H9 (cell line): ENCODE results near the gene ANGEL2. TPM values are rescaled to one million over a fixed set of nuclear protein-coding genes. Genes with fewer than 3 reads are reported as not detected.
A peak's percentile ranks its signal among the peaks of the same experiment; 100 is the strongest.

Source experiments
- DNase-seq: peaks from one replicate; pipeline ENCODE4 v3.0.0-alpha.2; 2017
- H2AFZ ChIP-seq: one replicate; pipeline ENCODE4 v1.6.1; 2013; ENCODE audit warnings: mild to moderate bottlenecking, low read length, control low read depth, moderate library complexity
- H2AK5ac ChIP-seq: 2 replicates; pipeline ENCODE4 v1.6.1; 2013; ENCODE audit warnings: low read length, control low read depth, mixed read lengths; ENCODE audit not compliant: insufficient read length
- H2BK120ac ChIP-seq: one replicate; pipeline ENCODE4 v1.6.1; 2013; ENCODE audit warnings: low read depth, mild to moderate bottlenecking, low read length, control low read depth, inconsistent platforms; ENCODE audit not compliant: poor library complexity, severe bottlenecking
- H2BK12ac ChIP-seq: 2 replicates; pipeline ENCODE4 v1.6.1; 2013; ENCODE audit warnings: low read length, control low read depth, mixed read lengths, low read depth; ENCODE audit not compliant: insufficient read length
- H2BK15ac ChIP-seq: 2 replicates; pipeline ENCODE4 v1.6.1; 2013; ENCODE audit warnings: low read depth, low read length, control low read depth
- H2BK20ac ChIP-seq: one replicate; pipeline ENCODE4 v1.6.1; 2013; ENCODE audit warnings: low read depth, mild to moderate bottlenecking, low read length, control low read depth, inconsistent platforms; ENCODE audit not compliant: poor library complexity, severe bottlenecking
- H2BK5ac ChIP-seq: 2 replicates; pipeline ENCODE4 v1.6.1; 2013; ENCODE audit warnings: low read length, control low read depth, mixed read lengths; ENCODE audit not compliant: insufficient read length
- H3K14ac ChIP-seq: 2 replicates; pipeline ENCODE4 v1.6.1; 2013; ENCODE audit warnings: low read length, control low read depth; ENCODE audit not compliant: insufficient read depth
- H3K18ac ChIP-seq: 2 replicates; pipeline ENCODE4 v1.6.1; 2013; ENCODE audit warnings: low read depth, mild to moderate bottlenecking, mixed read lengths, low read length, control low read depth; ENCODE audit not compliant: insufficient read length
- H3K23ac ChIP-seq: 2 replicates; pipeline ENCODE4 v1.6.1; 2013; ENCODE audit warnings: low read length, control low read depth, mixed read lengths, low read depth; ENCODE audit not compliant: insufficient read length
- H3K23me2 ChIP-seq: 2 replicates; pipeline ENCODE4 v1.6.1; 2013; ENCODE audit warnings: low read depth, mild to moderate bottlenecking, mixed read lengths, low read length, control low read depth; ENCODE audit not compliant: insufficient read length, poor library complexity, severe bottlenecking
- H3K27ac ChIP-seq: 2 replicates; pipeline ENCODE4 v1.5.1; 2013; ENCODE audit warnings: low read length, control low read depth, mixed read lengths, low read depth; ENCODE audit not compliant: insufficient read length
- H3K27me3 ChIP-seq: 2 replicates; pipeline ENCODE4 v1.6.1; 2013; ENCODE audit warnings: low read length, control low read depth, inconsistent platforms; ENCODE audit not compliant: insufficient read depth
- H3K4ac ChIP-seq: 2 replicates; pipeline ENCODE4 v1.6.1; 2013; ENCODE audit warnings: low read depth, mild to moderate bottlenecking, control low read depth, inconsistent platforms, low read length, moderate library complexity
- H3K4me1 ChIP-seq: 2 replicates; pipeline ENCODE4 v1.6.1; 2013; ENCODE audit warnings: low read length, control low read depth, inconsistent platforms; ENCODE audit not compliant: insufficient read depth
- H3K4me2 ChIP-seq: 2 replicates; pipeline ENCODE4 v1.6.1; 2013; ENCODE audit warnings: low read length, control low read depth, mixed read lengths; ENCODE audit not compliant: insufficient read length, insufficient read depth
- H3K56ac ChIP-seq: 2 replicates; pipeline ENCODE4 v1.6.1; 2013; ENCODE audit warnings: low read depth, mild to moderate bottlenecking, mixed read lengths, low read length, control low read depth; ENCODE audit not compliant: insufficient read length
- H3K79me1 ChIP-seq: 2 replicates; pipeline ENCODE4 v1.6.1; 2013; ENCODE audit warnings: low read depth, mild to moderate bottlenecking, moderate library complexity, low read length, control low read depth, inconsistent platforms; ENCODE audit not compliant: insufficient read depth, poor library complexity, severe bottlenecking
- H3K79me2 ChIP-seq: 2 replicates; pipeline ENCODE4 v1.6.1; 2013; ENCODE audit warnings: low read length, control low read depth, inconsistent platforms; ENCODE audit not compliant: insufficient read depth
- H3K9ac ChIP-seq: 2 replicates; pipeline ENCODE4 v1.6.1; 2013; ENCODE audit warnings: low read length, control low read depth, mixed read lengths; ENCODE audit not compliant: insufficient read length; ENCODE audit errors: extremely low read depth
- H3K9me3 ChIP-seq: one replicate; pipeline ENCODE4 v1.6.1; 2013; ENCODE audit warnings: low read depth, low read length, inconsistent platforms; ENCODE audit not compliant: control insufficient read depth
- H3T11ph ChIP-seq: one replicate; pipeline ENCODE4 v1.6.1; 2013; ENCODE audit warnings: mild to moderate bottlenecking, low read length, control low read depth, inconsistent platforms
- H4K20me1 ChIP-seq: one replicate; pipeline ENCODE4 v1.6.1; 2013; ENCODE audit not compliant: control insufficient read depth, insufficient read length, insufficient read depth
- H4K5ac ChIP-seq: 2 replicates; pipeline ENCODE4 v1.6.1; 2013; ENCODE audit warnings: low read depth, mild to moderate bottlenecking, mixed read lengths, low read length, control low read depth; ENCODE audit not compliant: insufficient read length
- H4K8ac ChIP-seq: replicated peaks from 2 replicates; pipeline ENCODE4 v1.6.1; 2013; ENCODE audit warnings: low read length, control low read depth, mixed read lengths, low read depth; ENCODE audit not compliant: insufficient read length
- H4K91ac ChIP-seq: 2 replicates; pipeline ENCODE4 v1.6.1; 2013; ENCODE audit warnings: low read depth, mild to moderate bottlenecking, moderate library complexity, mixed read lengths, low read length, control low read depth; ENCODE audit not compliant: insufficient read length
- H3K27ac Mint-ChIP-seq, 3 experiments: 2 replicates in 2 of 3; 3 replicates in 1 of 3; pipeline ENCODE4 v1.8.0; 2020 to 2021; ENCODE audit warnings: mixed read lengths in 3 of 3, mild to moderate bottlenecking in 1 of 3, moderate library complexity in 1 of 3
- H3K27me3 Mint-ChIP-seq: 2 replicates; pipeline ENCODE4 v1.8.0; 2021; ENCODE audit warnings: low read depth, mild to moderate bottlenecking, moderate library complexity, mixed read lengths
- H3K36me3 Mint-ChIP-seq, 3 experiments: 2 replicates in 2 of 3; 3 replicates in 1 of 3; pipeline ENCODE4 v1.8.0; 2020 to 2021; ENCODE audit warnings: low read depth in 3 of 3, mixed read lengths in 3 of 3; ENCODE audit not compliant: insufficient read depth in 1 of 3
- H3K4me1 Mint-ChIP-seq, 2 experiments: 2 replicates each; pipeline ENCODE4 v1.8.0; 2020; ENCODE audit warnings: mixed read lengths in 2 of 2
- H3K4me3 Mint-ChIP-seq, 2 experiments: 2 replicates in 1 of 2; 3 replicates in 1 of 2; pipeline ENCODE4 v1.8.0; 2020 to 2021; ENCODE audit warnings: mild to moderate bottlenecking in 2 of 2, mixed read lengths in 2 of 2, moderate library complexity in 1 of 2
- H3K9me3 Mint-ChIP-seq, 2 experiments: 2 replicates in 1 of 2; 3 replicates in 1 of 2; pipeline ENCODE4 v1.8.0; 2020; ENCODE audit warnings: mild to moderate bottlenecking in 2 of 2, mixed read lengths in 2 of 2, moderate library complexity in 1 of 2
- WGBS: extraction: QIAGEN DNeasy Blood & Tissue Kit; methylation state at CpG from one replicate; pipeline ENCODE4 v1.1.7; 2013; ENCODE audit warnings: missing lambda C conversion rate, low lambda C conversion rate, mixed read lengths; ENCODE audit not compliant: insufficient read length; ENCODE audit errors: extremely low coverage; 5-methylcytosine and 5-hydroxymethylcytosine counted together
- total RNA-seq: library from RNA; stranded (reverse); gene quantifications from 2 replicates; pipeline ENCODE4 v1.2.1, GENCODE V29; 2021
- TF ChIP-seq, protein P1 (sequence below): fragments of 200-600 bp; sonication (generic); conservative IDR thresholded peaks from 3 replicates; pipeline ENCODE4 v1.8.0; 2021; ENCODE audit warnings: antibody characterized with exemption, mild to moderate bottlenecking

The ANGEL2 gene
- total RNA-seq, 1 experiment from 2014 or later, result 47.8 TPM

DNA sequence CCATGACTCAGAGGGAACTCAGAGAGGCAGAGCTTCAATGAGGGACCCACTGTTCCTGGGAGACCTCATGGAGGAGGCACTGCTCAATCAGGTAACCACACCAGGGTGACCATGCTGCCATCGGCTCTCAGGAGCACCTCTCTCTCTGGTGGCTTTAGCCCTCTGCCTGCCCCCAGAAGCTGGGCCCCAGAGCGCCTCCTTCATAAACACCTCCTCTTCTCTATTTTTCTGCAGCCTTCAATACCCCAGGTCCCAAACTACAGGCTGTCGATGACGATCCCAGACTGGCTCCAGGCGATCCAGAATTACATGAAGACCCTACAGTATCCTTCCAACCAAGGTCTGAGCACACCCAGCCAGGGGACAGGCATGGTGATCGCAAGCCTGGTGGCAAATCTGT, 54.7 kb downstream of the ANGEL2 start:
- Histone ChIP-seq H3K14ac (no peak overlapping the region), H3K27ac (no peak overlapping the region), H3K18ac (no peak overlapping the region), H3K79me2 (no peaks in the 10 kb centered on the region; the same call in 1 of the 2 replicates), H3K23ac (no peak overlapping the region), H3K4ac (no peak overlapping the region), H4K20me1 (peaks cover 2% of the 10 kb centered on the region), H2BK20ac (no peak overlapping the region), H2BK12ac (no peak overlapping the region), H3T11ph (no peak overlapping the region), H3K27me3 (no peaks in the 10 kb centered on the region), H2BK15ac (no peak overlapping the region), H2BK5ac (no peak overlapping the region), H3K4me1 (no peaks in the 10 kb centered on the region; the same call in 1 of the 2 replicates), H3K56ac (no peak overlapping the region), H4K8ac (no peak overlapping the region), H3K9ac (no peak overlapping the region), H3K4me2 (no peak overlapping the region), H4K91ac (no peak overlapping the region), H3K79me1 (no peaks in the 10 kb centered on the region), H3K23me2 (no peaks in the 10 kb centered on the region), H2BK120ac (no peak overlapping the region), H2AK5ac (no peak overlapping the region), H2AFZ (no peak overlapping the region), H3K9me3 (no peaks in the 10 kb centered on the region), H4K5ac (no peak overlapping the region)
- DNase-seq, result no peak
- no peaks in the 10 kb centered on the region for H3K9me3 Mint-ChIP-seq
- TF ChIP-seq, protein P1, sequence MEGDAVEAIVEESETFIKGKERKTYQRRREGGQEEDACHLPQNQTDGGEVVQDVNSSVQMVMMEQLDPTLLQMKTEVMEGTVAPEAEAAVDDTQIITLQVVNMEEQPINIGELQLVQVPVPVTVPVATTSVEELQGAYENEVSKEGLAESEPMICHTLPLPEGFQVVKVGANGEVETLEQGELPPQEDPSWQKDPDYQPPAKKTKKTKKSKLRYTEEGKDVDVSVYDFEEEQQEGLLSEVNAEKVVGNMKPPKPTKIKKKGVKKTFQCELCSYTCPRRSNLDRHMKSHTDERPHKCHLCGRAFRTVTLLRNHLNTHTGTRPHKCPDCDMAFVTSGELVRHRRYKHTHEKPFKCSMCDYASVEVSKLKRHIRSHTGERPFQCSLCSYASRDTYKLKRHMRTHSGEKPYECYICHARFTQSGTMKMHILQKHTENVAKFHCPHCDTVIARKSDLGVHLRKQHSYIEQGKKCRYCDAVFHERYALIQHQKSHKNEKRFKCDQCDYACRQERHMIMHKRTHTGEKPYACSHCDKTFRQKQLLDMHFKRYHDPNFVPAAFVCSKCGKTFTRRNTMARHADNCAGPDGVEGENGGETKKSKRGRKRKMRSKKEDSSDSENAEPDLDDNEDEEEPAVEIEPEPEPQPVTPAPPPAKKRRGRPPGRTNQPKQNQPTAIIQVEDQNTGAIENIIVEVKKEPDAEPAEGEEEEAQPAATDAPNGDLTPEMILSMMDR, result no peak
- WGBS, result no CpG with 5 or more reads among the region's 6 CpGs
- peaks cover 76 to 98% (median 80%) of the 10 kb centered on the region in 3 experiments for H3K36me3 Mint-ChIP-seq
- H3K4me3 Mint-ChIP-seq, result no peak overlapping the region; a peak in 1 of 5 replicates
- H3K4me1 Mint-ChIP-seq, result peaks cover 15 to 29% of the 10 kb centered on the region in 2 experiments
- no peaks in the 10 kb centered on the region for H3K27me3 Mint-ChIP-seq
- H3K27ac Mint-ChIP-seq, result peak overlapping the region in 2 of 3 experiments; percentile 17 to 89; a peak in 4 of 7 replicates
